NT2/D1 (cell line): Measurements from ENCODE around the gene TUSC2.

Experiments
- SUZ12 ChIP-seq: IDR thresholded peaks from 2 replicates; pipeline ENCODE4 v1.6.1; 2011; ENCODE audit not compliant: insufficient read length, insufficient read depth; ENCODE audit errors: extremely low read depth
- YY1 ChIP-seq: IDR thresholded peaks from 2 replicates; pipeline ENCODE4 v1.6.1; 2011; ENCODE audit not compliant: insufficient read length, insufficient read depth
- ZNF274 ChIP-seq: IDR thresholded peaks from 2 replicates; pipeline ENCODE4 v1.6.1; 2011; ENCODE audit warnings: mild to moderate bottlenecking, low read depth, low read length

DNA sequence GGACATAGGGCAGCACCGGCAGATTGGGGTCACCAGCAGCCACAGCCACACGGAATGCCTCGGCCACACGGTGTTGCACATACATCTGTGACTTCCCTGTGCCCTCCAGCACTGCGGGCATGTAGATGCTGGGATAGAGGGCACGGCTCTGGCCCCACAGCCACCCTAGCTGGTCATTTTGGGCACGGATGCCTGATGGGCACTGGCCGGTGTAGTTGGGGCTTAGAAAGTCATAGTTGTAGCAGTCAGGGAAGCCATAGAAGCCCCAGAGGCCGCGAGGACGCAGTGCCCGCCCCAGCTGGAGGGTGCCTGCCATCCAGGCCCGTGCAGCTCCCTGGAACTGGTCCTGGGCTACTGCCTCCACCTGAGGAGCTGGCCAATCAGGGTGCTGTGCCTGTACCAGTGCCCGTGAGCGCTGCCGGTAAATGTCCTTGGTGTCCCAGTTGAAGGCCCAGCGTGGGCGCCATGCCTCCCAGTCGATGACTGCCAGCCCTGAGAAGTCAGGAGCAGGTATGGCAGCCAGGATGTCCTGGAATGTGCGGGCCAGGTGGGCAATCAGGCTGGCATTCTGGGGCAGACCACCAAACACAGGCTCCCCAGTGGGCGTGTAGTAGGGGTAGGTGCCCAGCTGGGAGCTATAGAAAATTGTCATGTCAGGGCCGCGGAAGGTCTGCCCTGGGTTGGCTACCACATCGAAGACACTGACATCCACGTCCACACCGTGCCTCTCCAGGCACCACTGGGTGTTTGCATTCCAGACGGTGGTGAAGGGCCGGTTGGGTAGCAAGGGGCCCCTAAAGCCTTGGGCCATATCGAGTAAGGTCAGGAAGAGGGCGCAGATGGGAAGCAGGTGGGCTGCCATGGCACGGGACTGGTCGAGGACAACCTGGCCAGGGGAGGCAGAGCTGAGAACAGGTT, 25.7 kb downstream of the TUSC2 start:
- TF ChIP-seq ZNF274 (no peak), YY1 (no peak), SUZ12 (no peak)
